Measurements from ENCODE around the gene BRI3.

DNA sequence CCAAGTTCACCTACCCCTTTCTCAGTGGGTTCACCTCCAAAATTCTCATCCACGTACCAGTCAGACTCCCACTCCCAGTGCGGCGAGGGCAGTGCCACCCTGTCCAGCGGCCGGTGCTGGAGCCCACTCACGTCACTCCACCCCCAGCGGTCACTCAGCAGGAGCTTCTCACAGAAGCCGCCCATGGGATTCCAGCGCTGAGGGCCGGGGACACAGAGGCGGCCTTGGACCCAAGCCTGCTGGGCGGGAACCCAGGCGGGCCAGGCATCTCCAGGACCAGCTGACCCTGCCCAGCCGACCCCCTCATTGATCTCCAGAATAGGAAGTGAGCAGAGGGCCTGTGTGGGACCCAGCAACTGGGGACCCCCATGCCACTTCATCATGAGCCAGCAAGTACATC, 36.6 kb upstream of the BRI3 start:
- TF ChIP-seq, protein P1, sequence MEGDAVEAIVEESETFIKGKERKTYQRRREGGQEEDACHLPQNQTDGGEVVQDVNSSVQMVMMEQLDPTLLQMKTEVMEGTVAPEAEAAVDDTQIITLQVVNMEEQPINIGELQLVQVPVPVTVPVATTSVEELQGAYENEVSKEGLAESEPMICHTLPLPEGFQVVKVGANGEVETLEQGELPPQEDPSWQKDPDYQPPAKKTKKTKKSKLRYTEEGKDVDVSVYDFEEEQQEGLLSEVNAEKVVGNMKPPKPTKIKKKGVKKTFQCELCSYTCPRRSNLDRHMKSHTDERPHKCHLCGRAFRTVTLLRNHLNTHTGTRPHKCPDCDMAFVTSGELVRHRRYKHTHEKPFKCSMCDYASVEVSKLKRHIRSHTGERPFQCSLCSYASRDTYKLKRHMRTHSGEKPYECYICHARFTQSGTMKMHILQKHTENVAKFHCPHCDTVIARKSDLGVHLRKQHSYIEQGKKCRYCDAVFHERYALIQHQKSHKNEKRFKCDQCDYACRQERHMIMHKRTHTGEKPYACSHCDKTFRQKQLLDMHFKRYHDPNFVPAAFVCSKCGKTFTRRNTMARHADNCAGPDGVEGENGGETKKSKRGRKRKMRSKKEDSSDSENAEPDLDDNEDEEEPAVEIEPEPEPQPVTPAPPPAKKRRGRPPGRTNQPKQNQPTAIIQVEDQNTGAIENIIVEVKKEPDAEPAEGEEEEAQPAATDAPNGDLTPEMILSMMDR (IDR thresholded peaks at IDR 0.05): no peak
- TF ChIP-seq POLR2AphosphoS5 (IDR thresholded peaks at IDR 0.05; ENCODE audit: low read depth, low read length) (no peak), TCF7L2 (IDR thresholded peaks at IDR 0.05; ENCODE audit: low read depth, low read length) (no peak), SIN3A (IDR thresholded peaks at IDR 0.05; ENCODE audit: borderline replicate concordance, insufficient read depth, low read depth, low read length) (no peak)
- TF ChIP-seq, protein P2, sequence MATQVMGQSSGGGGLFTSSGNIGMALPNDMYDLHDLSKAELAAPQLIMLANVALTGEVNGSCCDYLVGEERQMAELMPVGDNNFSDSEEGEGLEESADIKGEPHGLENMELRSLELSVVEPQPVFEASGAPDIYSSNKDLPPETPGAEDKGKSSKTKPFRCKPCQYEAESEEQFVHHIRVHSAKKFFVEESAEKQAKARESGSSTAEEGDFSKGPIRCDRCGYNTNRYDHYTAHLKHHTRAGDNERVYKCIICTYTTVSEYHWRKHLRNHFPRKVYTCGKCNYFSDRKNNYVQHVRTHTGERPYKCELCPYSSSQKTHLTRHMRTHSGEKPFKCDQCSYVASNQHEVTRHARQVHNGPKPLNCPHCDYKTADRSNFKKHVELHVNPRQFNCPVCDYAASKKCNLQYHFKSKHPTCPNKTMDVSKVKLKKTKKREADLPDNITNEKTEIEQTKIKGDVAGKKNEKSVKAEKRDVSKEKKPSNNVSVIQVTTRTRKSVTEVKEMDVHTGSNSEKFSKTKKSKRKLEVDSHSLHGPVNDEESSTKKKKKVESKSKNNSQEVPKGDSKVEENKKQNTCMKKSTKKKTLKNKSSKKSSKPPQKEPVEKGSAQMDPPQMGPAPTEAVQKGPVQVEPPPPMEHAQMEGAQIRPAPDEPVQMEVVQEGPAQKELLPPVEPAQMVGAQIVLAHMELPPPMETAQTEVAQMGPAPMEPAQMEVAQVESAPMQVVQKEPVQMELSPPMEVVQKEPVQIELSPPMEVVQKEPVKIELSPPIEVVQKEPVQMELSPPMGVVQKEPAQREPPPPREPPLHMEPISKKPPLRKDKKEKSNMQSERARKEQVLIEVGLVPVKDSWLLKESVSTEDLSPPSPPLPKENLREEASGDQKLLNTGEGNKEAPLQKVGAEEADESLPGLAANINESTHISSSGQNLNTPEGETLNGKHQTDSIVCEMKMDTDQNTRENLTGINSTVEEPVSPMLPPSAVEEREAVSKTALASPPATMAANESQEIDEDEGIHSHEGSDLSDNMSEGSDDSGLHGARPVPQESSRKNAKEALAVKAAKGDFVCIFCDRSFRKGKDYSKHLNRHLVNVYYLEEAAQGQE (IDR thresholded peaks at IDR 0.05; ENCODE audit: insufficient read depth in 1 of 2, low read depth in 2 of 2, low read length in 1 of 2): no peak
